B cell (primary cell): Measurements from ENCODE around the gene FRMD4A.

Experiments used
- EZH2 ChIP-seq: IDR thresholded peaks from 2 replicates; pipeline ENCODE4 v1.6.1; 2012; ENCODE audit warnings: borderline replicate concordance, low read depth, mild to moderate bottlenecking, moderate library complexity, low read length; ENCODE audit not compliant: insufficient read depth, poor library complexity, severe bottlenecking
- TF ChIP-seq, protein P1 (sequence below): fragments of 200-600 bp; IDR thresholded peaks from one replicate; pipeline ENCODE4 v1.8.0; 2022; ENCODE audit warnings: antibody characterized with exemption, mild to moderate bottlenecking

DNA sequence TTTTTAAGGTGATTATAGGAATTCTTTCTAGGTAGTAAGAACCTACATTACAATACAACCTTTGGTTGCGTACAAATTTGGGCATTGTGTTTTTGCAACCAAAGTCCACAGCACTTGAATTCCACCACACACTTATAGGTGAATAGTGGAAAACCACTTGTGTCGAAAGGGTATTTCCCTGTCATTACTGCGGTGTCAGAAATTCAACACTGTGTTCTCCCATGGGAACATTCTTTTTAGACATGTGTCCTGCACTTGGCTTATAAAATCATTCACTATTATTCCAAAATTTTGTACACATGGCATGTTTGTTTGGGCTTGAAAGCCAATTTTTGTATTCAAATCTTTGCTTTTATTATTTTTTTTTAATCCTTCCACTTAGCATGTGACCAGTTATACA, 410.3 kb downstream of the FRMD4A start:
- no peak for TF ChIP-seq EZH2
- TF ChIP-seq, protein P1, sequence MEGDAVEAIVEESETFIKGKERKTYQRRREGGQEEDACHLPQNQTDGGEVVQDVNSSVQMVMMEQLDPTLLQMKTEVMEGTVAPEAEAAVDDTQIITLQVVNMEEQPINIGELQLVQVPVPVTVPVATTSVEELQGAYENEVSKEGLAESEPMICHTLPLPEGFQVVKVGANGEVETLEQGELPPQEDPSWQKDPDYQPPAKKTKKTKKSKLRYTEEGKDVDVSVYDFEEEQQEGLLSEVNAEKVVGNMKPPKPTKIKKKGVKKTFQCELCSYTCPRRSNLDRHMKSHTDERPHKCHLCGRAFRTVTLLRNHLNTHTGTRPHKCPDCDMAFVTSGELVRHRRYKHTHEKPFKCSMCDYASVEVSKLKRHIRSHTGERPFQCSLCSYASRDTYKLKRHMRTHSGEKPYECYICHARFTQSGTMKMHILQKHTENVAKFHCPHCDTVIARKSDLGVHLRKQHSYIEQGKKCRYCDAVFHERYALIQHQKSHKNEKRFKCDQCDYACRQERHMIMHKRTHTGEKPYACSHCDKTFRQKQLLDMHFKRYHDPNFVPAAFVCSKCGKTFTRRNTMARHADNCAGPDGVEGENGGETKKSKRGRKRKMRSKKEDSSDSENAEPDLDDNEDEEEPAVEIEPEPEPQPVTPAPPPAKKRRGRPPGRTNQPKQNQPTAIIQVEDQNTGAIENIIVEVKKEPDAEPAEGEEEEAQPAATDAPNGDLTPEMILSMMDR = no peak
